ENCODE measurements around the gene DCTN1.
"Not testable (repeated sequence)": the region's sequence is repeated elsewhere in the genome, so short reads cannot be mapped to it uniquely, and the experiment has no call there.

The DCTN1 gene

GRCh38 chr2:74379851-74380789, at the start of gene DCTN1:
Gene DCTN1 (minus strand): TSS chr2:74380311. CDS start chr2:74380037, 274 bp downstream.
- DNase-seq: no peak

- no peak for DNase-seq
These were observed 48.6 kb upstream of the DCTN1 start for GRCh38 chr2:74428675-74429074.

- no peak for DNase-seq
These were observed 47.4 kb upstream of the DCTN1 start for GRCh38 chr2:74427551-74427950.

- DNase-seq: no peak
These were observed 46.2 kb upstream of the DCTN1 start for GRCh38 chr2:74426181-74426758.

- DNase-seq: no peak
These were observed 45.4 kb upstream of the DCTN1 start for GRCh38 chr2:74425523-74425922.

- DNase-seq: no peak
These were observed 44.9 kb upstream of the DCTN1 start for GRCh38 chr2:74424995-74425406.

- DNase-seq: no peak
These were observed 44.3 kb upstream of the DCTN1 start for GRCh38 chr2:74424139-74424992.

GRCh38 chr2:74423231-74424095, 43.4 kb upstream of the DCTN1 start:
- DNase-seq: no peak

- peak; percentile 73 for DNase-seq
These were observed 41.2 kb upstream of the DCTN1 start, which contains the start of the genes C2orf81 and WDR54 for GRCh38 chr2:74421221-74421870. Gene C2orf81 (minus strand): TSS chr2:74421619. CDS start chr2:74421560, 59 bp downstream. Gene WDR54 (plus strand): TSS chr2:74421730. CDS start chr2:74422154, 424 bp downstream.

GRCh38 chr2:74420443-74421103, 40.5 kb upstream of the DCTN1 start:
- not testable (repeated sequence) for DNase-seq

- DNase-seq: no peak
These were observed 39.9 kb upstream of the DCTN1 start for GRCh38 chr2:74420006-74420405.

GRCh38 chr2:74419345-74419744, 39.2 kb upstream of the DCTN1 start:
- DNase-seq: no peak

GRCh38 chr2:74418312-74418711, 38.2 kb upstream of the DCTN1 start:
- DNase-seq: no peak

GRCh38 chr2:74417763-74418162, 37.7 kb upstream of the DCTN1 start:
- DNase-seq: no peak

GRCh38 chr2:74417197-74417596, 37.1 kb upstream of the DCTN1 start:
- DNase-seq: no peak

GRCh38 chr2:74416778-74417177, 36.7 kb upstream of the DCTN1 start:
- no peak for DNase-seq

GRCh38 chr2:74415762-74416395, 35.8 kb upstream of the DCTN1 start:
- DNase-seq: no peak

GRCh38 chr2:74414881-74415761, 35.0 kb upstream of the DCTN1 start:
- no peak for DNase-seq

GRCh38 chr2:74414441-74414840, 34.3 kb upstream of the DCTN1 start:
- no peak for DNase-seq

Measured in NCI-H526 treated with DMSO at 0.1 percent for 48 hours (cell line).